IMR-90 (cell line): ENCODE results near the gene ZNF786. TPM values are rescaled to one million over a fixed set of nuclear protein-coding genes. Genes with fewer than 3 reads are reported as not detected.

Experiments
- ATAC-seq: fragments of 200-7000 bp; cut with Tn5 transposase; 2 replicates; pipeline ENCODE4 v1.9.1; 2020; ENCODE audit warnings: low read depth, mild to moderate bottlenecking, moderate library complexity
- BruUV-seq: library from RNA; stranded (reverse); fragments of 400-500 nt; replicated peaks from 2 replicates; lab custom pipeline; 2021; lab: Mats Ljungman, UMichigan
- CTCF ChIA-PET: fragments of 300-600 bp; formaldehyde crosslinking; extraction: SDS; loops from one replicate; lab custom pipeline; 2021; ENCODE audit warnings: antibody characterized with exemption; lab: Yijun Ruan, JAX
- POLR2A ChIA-PET: fragments of 300-600 bp; sonication (Branson Sonifier 250); formaldehyde crosslinking; loops from one replicate; lab custom pipeline; 2022; ENCODE audit warnings: antibody characterized with exemption; ENCODE audit not compliant: unreplicated experiment; lab: Charles Lee
- DNase-seq: peaks from one replicate; pipeline ENCODE4 v3.0.0; 2013
- H2AFZ ChIP-seq: replicated peaks from 2 replicates; pipeline ENCODE3; 2013; ENCODE audit warnings: low read length, mild to moderate bottlenecking; ENCODE audit not compliant: poor library complexity
- H2AK5ac ChIP-seq: 2 replicates; pipeline ENCODE4 v1.6.1; 2013; ENCODE audit warnings: low read depth, low read length, inconsistent platforms
- H2AK9ac ChIP-seq: replicated peaks from 2 replicates; pipeline ENCODE3; 2013; ENCODE audit warnings: mild to moderate bottlenecking, low read depth, low read length, moderate library complexity; ENCODE audit not compliant: poor library complexity
- H2BK120ac ChIP-seq: 2 replicates; pipeline ENCODE4 v1.6.1; 2013; ENCODE audit warnings: low read depth, low read length, inconsistent platforms
- H2BK15ac ChIP-seq: 3 replicates; pipeline ENCODE4 v1.6.1; 2013; ENCODE audit warnings: low read depth, low read length, inconsistent platforms
- H2BK20ac ChIP-seq: 2 replicates; pipeline ENCODE4 v1.6.1; 2013; ENCODE audit warnings: low read depth, mild to moderate bottlenecking, inconsistent platforms, low read length, moderate library complexity
- H2BK5ac ChIP-seq: 2 replicates; pipeline ENCODE4 v1.6.1; 2013; ENCODE audit warnings: mild to moderate bottlenecking, low read depth, low read length, inconsistent platforms; ENCODE audit not compliant: poor library complexity, severe bottlenecking
- H3K14ac ChIP-seq: replicated peaks from 2 replicates; pipeline ENCODE4 v1.6.1; 2013; ENCODE audit warnings: low read depth, low read length, inconsistent platforms
- H3K18ac ChIP-seq: 2 replicates; pipeline ENCODE4 v1.6.1; 2013; ENCODE audit warnings: low read depth, low read length, control low read depth
- H3K23ac ChIP-seq: 2 replicates; pipeline ENCODE4 v1.6.1; 2013; ENCODE audit warnings: low read depth, low read length, inconsistent platforms
- H3K27ac ChIP-seq: 2 replicates; pipeline ENCODE4 v1.5.1; 2013; ENCODE audit warnings: mild to moderate bottlenecking, control low read depth, low read length; ENCODE audit not compliant: insufficient read depth
- H3K27me3 ChIP-seq: 2 replicates; pipeline ENCODE4 v1.6.1; 2013; ENCODE audit warnings: low read length; ENCODE audit not compliant: control insufficient read depth, insufficient read depth
- H3K36me3 ChIP-seq: 2 replicates; pipeline ENCODE4 v1.6.1; 2013; ENCODE audit warnings: low read length, mixed read lengths; ENCODE audit not compliant: control insufficient read depth, insufficient read depth
- H3K4ac ChIP-seq: 2 replicates; pipeline ENCODE4 v1.6.1; 2013; ENCODE audit warnings: low read depth, low read length, inconsistent platforms
- H3K4me1 ChIP-seq: 2 replicates; pipeline ENCODE4 v1.6.1; 2013; ENCODE audit warnings: low read length, mixed read lengths; ENCODE audit not compliant: control insufficient read depth, insufficient read depth
- H3K4me2 ChIP-seq: 2 replicates; pipeline ENCODE4 v1.6.1; 2013; ENCODE audit warnings: low read depth, mild to moderate bottlenecking, control low read depth, low read length, moderate library complexity
- H3K4me3 ChIP-seq: 2 replicates; pipeline ENCODE4 v1.5.1; 2013; ENCODE audit warnings: low read depth, mild to moderate bottlenecking, control low read depth, low read length, moderate library complexity; ENCODE audit not compliant: insufficient read depth
- H3K56ac ChIP-seq: 2 replicates; pipeline ENCODE4 v1.6.1; 2013; ENCODE audit warnings: low read length, inconsistent platforms; ENCODE audit not compliant: insufficient read depth; ENCODE audit errors: extremely low read depth
- H3K79me1 ChIP-seq, 2 experiments: 2 replicates each; pipeline ENCODE4 v1.6.1; 2013; ENCODE audit warnings: low read length in 2 of 2, inconsistent platforms in 1 of 2, low read depth in 1 of 2
- H3K9ac ChIP-seq: 2 replicates; pipeline ENCODE4 v1.6.1; 2013; ENCODE audit warnings: low read depth, low read length, control low read depth
- H3K9me1 ChIP-seq: 2 replicates; pipeline ENCODE4 v1.6.1; 2013; ENCODE audit warnings: low read length, inconsistent platforms; ENCODE audit not compliant: insufficient read depth
- H3K9me3 ChIP-seq: 2 replicates; pipeline ENCODE4 v1.6.1; 2013; ENCODE audit warnings: low read length; ENCODE audit not compliant: control insufficient read depth, insufficient read depth
- H4K20me1 ChIP-seq: 2 replicates; pipeline ENCODE4 v1.6.1; 2013; ENCODE audit warnings: low read length, inconsistent platforms; ENCODE audit not compliant: insufficient read depth
- H4K5ac ChIP-seq: 2 replicates; pipeline ENCODE4 v1.6.1; 2013; ENCODE audit warnings: mild to moderate bottlenecking, low read depth, low read length, control low read depth
- H4K8ac ChIP-seq, 2 experiments: 2 replicates each; pipeline ENCODE4 v1.6.1; 2013; ENCODE audit warnings: low read depth in 2 of 2, low read length in 2 of 2, control low read depth in 1 of 2, inconsistent platforms in 1 of 2
- H4K91ac ChIP-seq: 2 replicates; pipeline ENCODE4 v1.6.1; 2013; ENCODE audit warnings: low read depth, low read length, inconsistent platforms; ENCODE audit not compliant: insufficient read depth
- NFE2L2 ChIP-seq: fragments of 150-350 bp; IDR thresholded peaks from 2 replicates; pipeline ENCODE4 v1.6.1; 2016; ENCODE audit warnings: low read depth, mild to moderate bottlenecking, low read length
- WGBS, 2 experiments: methylation state at CpG; one replicate each; pipeline versions ENCODE4 v1.1.5 to v1.1.7; 2013; ENCODE audit warnings: missing lambda C conversion rate in 2 of 2; ENCODE audit not compliant: insufficient read length in 1 of 2; ENCODE audit errors: extremely low coverage in 2 of 2; 5-methylcytosine and 5-hydroxymethylcytosine counted together
- dilution Hi-C: fragments of 300-500 bp; cut with HindIII; formaldehyde crosslinking; loops from one replicate; pipeline ENCODE4 v1.14.3; 2018; ENCODE audit warnings: low sequenced_read_pairs; ENCODE audit not compliant: unreplicated experiment
- in situ Hi-C: fragments of 300-500 bp; cut with MboI; formaldehyde crosslinking; loops from 3 replicates; pipeline ENCODE4 v1.14.3; 2019; ENCODE audit warnings: low sequenced_read_pairs, inconsistent platforms, mixed read lengths
- intact Hi-C: fragments of 100-400 bp; cut with micrococcal nuclease; formaldehyde crosslinking; loops from 2 replicates; pipeline ENCODE4 v1.10.0; 2022
- polyA plus RNA-seq, 3 experiments: library from polyadenylated mRNA; depleted of rRNA; stranded (reverse); fragments of >200 nt; gene quantifications; 2 replicates each; pipeline ENCODE4 v1.2.3, GENCODE V29; 2012; ENCODE audit warnings: low replicate concordance in 1 of 3
- total RNA-seq: library from RNA; depleted of rRNA; stranded (reverse); fragments of >200 nt; gene quantifications from 2 replicates; pipeline ENCODE4 v1.2.3, GENCODE V29; 2012
- TF ChIP-seq, protein P1 (sequence below): fragments of 150-350 bp; IDR thresholded peaks from 2 replicates; pipeline ENCODE4 v1.6.1; 2016; ENCODE audit warnings: low read depth, mild to moderate bottlenecking, low read length, moderate library complexity, borderline replicate concordance

ZNF786 gene
- total and polyA plus RNA-seq, 2 of the 4 experiments (the other 2 are of a cell fraction), result 2.8 to 7.3 TPM

DNA sequence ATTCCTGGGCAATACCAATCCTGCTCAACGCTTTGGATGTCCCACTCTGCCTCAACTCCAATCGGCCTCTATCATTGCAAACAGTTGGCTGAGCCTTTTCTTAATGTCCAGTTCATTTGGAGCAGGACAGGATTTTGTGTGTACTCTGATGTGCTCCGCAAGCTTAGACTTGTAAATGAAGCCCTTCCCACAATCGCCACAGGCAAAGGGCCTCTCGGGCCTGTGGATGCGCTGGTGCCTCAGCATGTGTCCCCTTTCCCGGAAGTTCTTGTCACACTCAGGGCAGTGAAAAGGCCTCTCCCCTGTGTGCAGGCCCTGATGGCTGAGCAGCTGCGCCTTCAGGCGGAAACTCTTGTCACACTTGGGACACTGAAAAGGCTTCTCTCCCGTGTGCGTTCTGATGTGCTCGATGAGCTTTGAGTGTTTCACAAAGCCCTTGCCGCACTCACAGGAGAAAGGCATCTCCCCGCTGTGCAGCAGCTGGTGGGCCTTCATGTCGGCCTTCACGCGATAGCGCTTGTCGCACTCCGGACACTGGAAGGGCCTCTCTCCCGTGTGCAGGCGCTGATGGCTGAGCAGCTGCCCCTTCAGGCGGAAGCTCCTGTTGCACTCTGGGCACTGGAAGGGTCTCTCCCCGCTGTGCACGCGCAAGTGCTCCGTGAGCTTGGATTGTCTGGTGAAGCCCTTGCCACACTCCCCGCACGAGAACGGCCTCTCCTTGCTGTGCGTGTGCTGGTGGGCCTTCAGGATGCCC, 20.0 kb downstream of the ZNF786 start:
- Histone ChIP-seq H2BK15ac (no peak overlapping the region), H4K20me1 (no peaks in the 10 kb centered on the region; the same call in 1 of the 2 replicates), H3K18ac (no peak overlapping the region), H4K8ac (no peak overlapping the region), H3K4me2 (no peak overlapping the region), H3K79me1 (peaks cover 0 to 3% of the 10 kb centered on the region in 2 experiments; a peak in 2 of 4 replicates), H2BK5ac (no peak overlapping the region), H3K9me3 (no peaks in the 10 kb centered on the region), H3K23ac (no peak overlapping the region), H2BK120ac (no peak overlapping the region), H3K4me1 (no peaks in the 10 kb centered on the region), H3K27me3 (no peaks in the 10 kb centered on the region), H3K56ac (no peak overlapping the region), H2BK20ac (no peak overlapping the region), H3K14ac (no peak overlapping the region), H3K4me3 (no peak overlapping the region), H2AK5ac (no peak overlapping the region), H2AFZ (no peak overlapping the region), H3K27ac (no peak overlapping the region), H3K4ac (no peak overlapping the region), H2AK9ac (no peak overlapping the region), H3K9me1 (no peaks in the 10 kb centered on the region), H3K36me3 (peaks cover 25% of the 10 kb centered on the region), H3K9ac (no peak overlapping the region), H4K5ac (no peak overlapping the region), H4K91ac (no peak overlapping the region)
- in situ Hi-C loops (no loop called here), dilution Hi-C loops (no loop called here), intact Hi-C loops (no loop called here)
- ATAC-seq, result no peak
- WGBS, 2 experiments, result 96% methylated on average over 28 of the region's 31 CpGs; no CpG with 5 or more reads in 1 of the 2 experiments
- no TSS peak for BruUV-seq
- no peak for TF ChIP-seq NFE2L2
- TF ChIP-seq, protein P1, sequence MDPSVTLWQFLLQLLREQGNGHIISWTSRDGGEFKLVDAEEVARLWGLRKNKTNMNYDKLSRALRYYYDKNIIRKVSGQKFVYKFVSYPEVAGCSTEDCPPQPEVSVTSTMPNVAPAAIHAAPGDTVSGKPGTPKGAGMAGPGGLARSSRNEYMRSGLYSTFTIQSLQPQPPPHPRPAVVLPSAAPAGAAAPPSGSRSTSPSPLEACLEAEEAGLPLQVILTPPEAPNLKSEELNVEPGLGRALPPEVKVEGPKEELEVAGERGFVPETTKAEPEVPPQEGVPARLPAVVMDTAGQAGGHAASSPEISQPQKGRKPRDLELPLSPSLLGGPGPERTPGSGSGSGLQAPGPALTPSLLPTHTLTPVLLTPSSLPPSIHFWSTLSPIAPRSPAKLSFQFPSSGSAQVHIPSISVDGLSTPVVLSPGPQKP, result no peak
- no peak for DNase-seq
- POLR2A ChIA-PET, result no interaction called here
- CTCF ChIA-PET, result no interaction called here
